Mucosa of gallbladder (tissue), 1 donor: ENCODE results near the gene CARD19. TPM values are rescaled to one million over a fixed set of nuclear protein-coding genes. Genes with fewer than 3 reads are reported as not detected.

ENCODE experiments used
- DNase-seq: peaks from one replicate; pipeline ENCODE4 v3.0.0-alpha.2; 2020; ENCODE audit warnings: low spot score
- total RNA-seq: library from RNA; stranded (reverse); gene quantifications from one replicate; pipeline ENCODE4 v1.2.1, GENCODE V29; 2021
- donor health status: DM: no; HTN: no; CAD: no.

CARD19 gene
- total RNA-seq, 1 donor from 2014 or later = 45.2 TPM

DNA sequence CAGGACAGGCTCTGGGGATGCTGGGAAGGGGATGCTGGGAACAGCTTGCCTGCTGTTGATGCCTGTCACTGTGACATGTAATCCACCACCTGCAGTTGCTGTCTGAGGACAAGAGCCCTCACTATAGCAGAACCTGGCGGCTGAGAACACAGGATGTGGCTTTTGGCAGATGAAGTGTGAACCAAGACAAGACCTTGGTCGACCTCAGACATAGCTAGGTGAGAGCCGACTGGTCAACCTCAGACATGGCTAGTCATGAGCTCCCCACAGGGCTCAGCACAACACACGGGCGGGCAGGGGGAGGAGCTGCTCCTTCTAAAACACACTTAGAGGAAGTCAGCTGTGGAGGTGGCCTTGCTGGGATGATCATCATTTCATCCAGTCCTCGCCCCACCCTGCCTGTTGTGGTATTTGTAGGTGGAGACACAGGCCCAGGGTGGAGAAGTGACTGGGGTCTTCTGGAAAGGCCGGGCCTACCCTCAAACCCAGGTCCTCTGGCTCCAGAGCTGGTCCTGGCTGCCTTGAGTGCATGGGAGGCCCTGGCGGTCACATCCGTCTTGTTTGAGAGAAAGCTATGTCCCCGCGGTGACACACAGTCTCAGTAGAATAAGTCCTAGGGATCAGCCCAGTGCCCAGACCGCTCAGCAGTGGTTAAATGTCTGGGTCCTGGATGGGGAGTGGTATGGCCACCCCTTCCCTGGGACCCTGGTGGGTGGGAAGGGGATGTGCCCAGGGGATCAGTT is 31.5 kb upstream of the CARD19 start:
- peak; percentile 61 for DNase-seq

DNA sequence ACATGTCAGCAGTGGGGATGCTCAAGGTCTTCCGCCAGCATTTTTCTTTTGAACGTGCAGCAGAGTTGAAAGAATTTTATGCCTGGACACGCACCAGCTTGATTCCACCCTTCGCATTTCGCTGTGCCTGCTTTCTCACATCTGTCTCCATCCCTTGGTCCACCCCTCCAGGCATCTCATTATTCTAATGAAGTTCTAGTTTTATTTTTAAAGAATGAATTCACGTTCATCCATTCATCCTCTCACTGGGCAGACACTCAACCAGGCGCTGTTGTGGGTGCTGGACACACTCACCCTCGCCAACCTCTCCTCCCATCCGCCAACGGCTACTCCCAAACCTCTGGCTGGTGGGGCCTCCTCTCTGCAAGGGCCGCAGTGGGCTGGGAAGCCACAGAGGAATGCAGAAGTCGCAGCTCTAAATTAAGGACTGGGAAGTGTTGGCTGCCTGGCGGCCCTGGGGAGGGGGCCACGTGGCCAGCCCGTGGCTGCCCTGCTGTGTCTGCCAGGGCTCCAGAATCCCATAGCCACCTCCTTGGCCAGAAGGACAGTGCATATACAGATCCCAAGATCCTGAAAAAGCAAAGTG is 30.8 kb upstream of the CARD19 start:
- DNase-seq = no peak

DNA sequence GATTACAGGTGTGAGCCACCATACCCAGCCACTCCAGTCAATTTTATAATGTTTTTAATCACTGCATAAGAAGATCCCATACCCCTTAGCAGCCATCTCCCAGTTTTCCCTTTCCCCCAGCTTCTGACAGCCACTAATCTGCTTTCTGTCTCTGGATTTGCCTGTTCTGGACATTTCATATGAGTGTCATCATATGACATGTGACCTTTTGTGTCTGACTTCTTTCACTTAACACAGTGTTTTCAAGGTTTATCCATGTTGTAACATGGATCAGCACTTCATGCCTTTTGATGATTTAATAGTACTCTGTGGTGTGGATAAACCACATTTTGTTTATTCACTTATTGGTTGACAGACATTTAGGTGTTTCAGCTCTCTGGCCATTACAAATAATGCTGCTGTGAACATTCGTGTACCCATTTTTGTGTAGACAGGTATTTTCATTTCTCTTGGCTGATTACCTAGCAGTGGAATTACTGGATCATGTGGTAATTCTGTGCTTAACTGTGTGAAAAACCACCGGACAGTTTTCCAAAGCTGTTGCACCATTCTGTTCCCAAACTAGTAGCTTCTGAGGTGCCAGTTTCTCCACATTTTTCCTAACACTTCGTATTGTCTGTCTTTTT is 28.9 kb upstream of the CARD19 start:
- no peak for DNase-seq

GRCh38 chr9:93068956-93069355 is 27.1 kb upstream of the CARD19 start:
- DNase-seq = no peak

DNA sequence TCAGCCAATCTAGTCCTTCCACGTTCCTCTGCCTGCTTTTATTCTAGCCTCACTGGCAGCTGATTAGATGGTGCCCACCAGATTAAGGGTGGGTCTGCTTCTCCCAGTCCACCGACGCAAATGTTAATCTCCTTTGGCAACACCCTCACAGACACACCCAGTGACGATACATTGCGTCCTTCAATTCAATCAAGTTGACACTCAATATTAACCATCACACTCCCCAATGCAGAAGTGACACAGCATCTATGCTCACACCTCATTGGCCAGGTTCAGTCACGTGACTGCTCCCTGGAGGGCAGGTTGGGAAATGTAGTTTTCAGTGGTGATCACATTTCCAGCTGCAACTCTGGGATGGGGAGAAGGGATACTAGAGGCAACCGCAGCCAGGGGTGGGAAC is 24.6 kb upstream of the CARD19 start:
- DNase-seq = no peak

- peak; percentile 48 for DNase-seq
These were observed 23.6 kb upstream of the CARD19 start for GRCh38 chr9:93072383-93072795.

DNA sequence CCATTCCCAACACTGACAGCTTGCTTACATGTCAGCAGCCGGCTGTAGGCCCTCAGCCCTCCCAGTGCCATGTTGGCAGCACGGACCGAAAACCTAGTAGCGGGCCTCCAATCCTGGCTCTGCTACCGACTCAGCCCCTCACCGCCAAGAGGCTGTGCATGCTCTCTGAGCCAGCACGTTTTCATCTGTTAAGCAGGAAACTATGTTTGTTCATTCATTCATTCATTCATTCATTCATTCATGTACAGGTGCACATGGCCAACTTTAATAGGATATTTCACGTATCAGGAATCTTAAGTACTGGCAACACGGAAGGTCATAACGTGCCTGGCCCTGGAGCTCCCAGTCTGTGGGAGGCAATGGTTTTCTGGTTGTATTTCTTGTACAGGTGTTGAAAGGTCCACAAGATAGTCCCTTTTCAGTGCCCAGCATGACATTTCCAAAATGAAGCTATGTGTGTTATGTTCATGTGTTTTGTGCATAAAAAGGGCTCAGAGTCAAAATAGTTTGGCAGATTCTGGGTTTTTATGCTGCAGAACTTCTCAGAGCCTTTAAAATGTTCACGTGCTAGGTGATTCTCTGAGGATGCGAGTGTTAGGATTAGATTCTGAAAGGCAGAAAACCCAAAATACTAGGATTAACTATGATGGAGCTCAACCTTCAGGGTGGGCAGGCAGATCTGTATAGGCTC is 19.8 kb upstream of the CARD19 start:
- DNase-seq = no peak

DNA sequence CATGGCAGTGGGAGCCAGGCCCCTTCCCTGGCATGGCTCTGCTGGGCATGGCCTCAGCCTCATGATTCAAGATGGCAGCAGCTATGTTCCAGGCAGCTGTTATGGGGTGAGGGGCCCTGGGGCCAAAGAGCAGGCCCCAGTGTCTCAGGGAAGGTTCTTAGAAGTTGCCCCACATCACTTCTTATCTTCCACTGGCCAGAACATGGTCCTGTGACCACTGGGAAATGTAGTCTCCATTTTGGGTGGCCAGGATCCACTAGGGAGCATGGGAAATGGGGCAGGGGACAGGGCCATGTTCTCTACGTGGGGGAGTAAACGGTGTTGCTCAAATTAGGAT is 19.3 kb upstream of the CARD19 start:
- no peak for DNase-seq

GRCh38 chr9:93077367-93077766 is 18.6 kb upstream of the CARD19 start:
- DNase-seq = no peak

- DNase-seq = no peak
These were observed 18.2 kb upstream of the CARD19 start for GRCh38 chr9:93077811-93078210.

DNA sequence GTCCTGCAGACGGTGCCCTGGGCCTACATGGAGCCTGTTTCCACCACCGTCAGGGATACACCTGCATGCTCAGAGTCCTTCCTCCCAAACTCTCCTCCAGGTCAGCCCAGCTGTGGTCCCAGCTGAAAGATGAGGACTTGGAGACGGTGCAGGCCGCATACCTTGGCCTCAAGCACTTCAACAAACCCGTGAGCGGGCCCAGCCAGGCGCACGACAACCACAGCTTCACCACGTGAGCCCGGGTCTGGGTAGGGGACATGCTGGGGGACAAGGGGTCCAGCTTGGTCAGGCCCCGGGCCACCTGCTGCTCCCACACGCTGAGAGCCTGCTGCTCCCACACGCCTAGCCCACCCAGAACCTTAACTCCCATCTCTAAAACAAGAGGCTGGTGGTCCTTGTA is 16.6 kb upstream of the CARD19 start:
- no peak for DNase-seq

GRCh38 chr9:93080406-93080805 is 15.6 kb upstream of the CARD19 start:
- DNase-seq = no peak

DNA sequence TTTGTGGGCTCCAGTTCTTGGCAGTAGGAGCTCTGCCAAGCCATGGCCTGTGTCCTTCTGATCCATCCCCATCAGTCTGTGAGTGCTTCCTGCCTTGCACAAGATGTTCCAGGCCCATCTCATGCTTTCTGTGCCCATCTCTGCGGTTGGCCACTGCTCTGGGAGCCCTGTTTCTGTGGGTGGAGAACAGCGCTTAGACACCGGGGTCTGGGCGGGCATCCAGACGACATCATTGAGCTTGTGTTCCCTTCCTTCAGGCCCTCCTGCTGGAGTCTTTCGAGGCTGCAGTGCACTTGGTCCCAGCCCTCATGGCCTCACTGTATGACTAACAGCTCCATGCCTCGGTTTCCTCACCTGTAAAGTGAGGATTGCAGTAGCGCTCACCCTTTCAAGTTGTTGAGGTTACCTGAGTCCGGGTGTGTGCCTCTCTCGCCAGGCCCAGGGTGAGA is 14.9 kb upstream of the CARD19 start:
- DNase-seq = no peak

- DNase-seq = no peak
These were observed 14.1 kb upstream of the CARD19 start for GRCh38 chr9:93081931-93082330.

- no peak for DNase-seq
These were observed 13.1 kb upstream of the CARD19 start for GRCh38 chr9:93082841-93083411.

DNA sequence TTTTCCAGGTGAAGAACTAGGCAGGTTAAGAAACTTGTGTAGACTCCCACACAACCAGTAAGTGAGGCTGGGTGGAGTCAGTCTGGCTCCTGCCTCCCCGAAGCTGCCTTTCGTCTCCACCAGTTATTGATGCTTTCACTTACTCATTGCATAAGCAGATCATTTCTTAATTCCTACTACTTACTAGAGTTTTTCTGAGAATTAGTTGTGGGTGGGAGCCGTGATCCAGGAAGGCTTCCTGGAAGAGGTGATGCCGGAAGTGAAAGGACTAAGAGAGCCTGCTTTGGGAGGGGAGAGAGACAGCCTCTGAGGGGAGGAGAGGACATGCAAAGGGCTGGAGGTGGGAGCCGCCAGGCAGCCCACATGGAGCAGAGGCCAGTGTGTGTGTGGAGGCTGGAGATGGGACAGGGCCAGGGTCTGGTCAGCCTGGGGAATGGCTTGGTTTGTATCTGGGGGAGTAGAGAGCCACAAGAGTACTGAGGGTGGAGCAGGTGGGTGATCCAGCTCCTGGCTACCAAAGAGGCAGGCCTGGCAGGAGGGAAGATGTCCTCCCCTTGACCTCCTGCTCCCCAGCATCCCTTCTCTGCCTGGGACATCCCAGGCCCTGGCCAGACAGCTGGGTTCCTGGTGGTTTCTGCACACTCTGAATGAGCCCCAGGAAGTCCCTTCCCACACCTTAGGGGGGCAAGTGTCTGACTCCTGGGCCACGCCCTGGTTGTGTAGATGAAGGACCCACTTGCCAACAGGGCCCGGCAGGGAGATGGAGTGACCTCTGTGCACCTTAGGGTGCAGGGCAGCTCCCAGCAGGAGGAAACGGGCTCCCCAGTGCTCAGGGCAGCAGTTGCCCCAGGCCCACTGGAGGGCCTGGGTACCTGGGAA is 12.2 kb upstream of the CARD19 start:
- DNase-seq = no peak

DNA sequence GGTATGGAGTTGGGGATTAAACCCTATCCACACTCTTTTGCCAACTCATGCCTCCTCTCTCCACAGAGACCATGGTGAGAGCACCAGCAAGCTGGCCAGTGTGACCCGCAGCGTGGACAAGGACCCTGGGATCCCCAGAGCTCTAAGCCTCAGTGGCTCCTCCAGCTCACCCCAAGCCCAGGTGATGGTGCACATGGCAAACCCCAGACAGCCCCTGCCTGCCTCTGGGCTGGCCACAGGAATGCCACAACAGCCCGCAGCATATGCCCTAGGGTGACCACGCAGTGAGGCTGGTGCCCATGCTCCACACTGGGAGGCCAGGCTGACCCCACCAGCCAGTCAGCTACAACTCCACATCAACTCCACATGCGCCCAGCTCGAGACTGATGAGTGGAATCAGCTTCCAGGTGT is 11.5 kb upstream of the CARD19 start:
- DNase-seq = no peak

DNA sequence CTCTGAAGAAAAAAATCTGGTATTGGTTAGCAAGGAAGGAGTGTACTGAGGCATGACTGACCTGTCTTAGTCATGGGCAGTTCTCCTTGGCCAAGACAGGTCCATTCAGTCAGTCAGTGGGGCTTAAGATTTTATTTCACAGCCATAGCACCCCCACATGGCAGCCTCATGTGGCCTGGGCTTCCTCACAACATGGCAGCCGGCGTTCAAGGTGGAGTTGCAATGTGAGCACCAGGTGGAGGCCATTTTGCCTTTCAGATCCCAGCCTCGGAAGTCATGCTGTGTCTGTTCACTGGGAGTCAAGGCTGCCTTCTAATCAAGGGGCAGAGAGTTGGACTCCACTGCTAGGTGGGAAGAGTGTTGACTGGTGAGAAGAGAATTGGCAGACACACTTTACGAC is 10.3 kb upstream of the CARD19 start:
- DNase-seq = no peak

- no peak for DNase-seq
These were observed 9.4 kb upstream of the CARD19 start for GRCh38 chr9:93086447-93087224.

DNA sequence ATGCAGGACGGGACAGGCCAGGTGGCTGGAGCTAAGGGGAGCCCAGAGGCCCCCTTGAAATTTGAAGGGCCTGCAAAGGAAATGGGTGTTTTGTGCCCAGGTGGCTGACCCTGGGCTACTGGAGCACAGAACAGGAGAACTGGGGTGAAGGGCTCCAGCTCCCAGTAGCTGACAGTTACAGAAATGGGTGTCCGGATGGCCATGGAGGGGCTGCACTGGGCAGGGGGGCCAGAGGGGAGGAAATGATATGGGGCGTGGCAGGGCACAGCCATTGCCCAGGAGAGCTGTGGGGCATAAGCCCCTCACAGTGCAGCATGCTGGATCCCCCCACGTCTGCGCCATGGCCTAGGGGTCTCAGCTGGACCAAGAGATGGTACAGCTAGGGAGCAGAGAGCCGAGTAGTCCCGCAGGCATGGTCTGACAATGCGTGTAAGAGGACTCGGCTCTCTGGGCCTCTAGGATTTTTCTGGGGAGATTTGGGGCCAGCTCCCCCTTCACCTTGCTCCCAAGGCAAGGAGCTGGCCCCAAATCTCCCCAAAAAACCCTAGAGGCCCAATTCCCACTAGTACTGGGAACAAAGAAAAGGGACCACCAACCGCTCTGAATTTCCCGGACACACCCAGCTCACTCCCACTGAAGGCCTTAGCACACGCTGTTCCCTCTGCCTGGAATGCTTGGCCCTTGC is 7.9 kb upstream of the CARD19 start:
- DNase-seq = no peak
